Measurements from ENCODE around the gene MPP4. TPM values are rescaled to one million over a fixed set of nuclear protein-coding genes. Genes with fewer than 3 reads are reported as not detected.

The MPP4 gene
- total and polyA plus RNA-seq, 7 donors: 0.06 to 0.36 TPM; not detected in 5

- 78 to 86% methylated on average over 5 of the region's 5 CpGs for WGBS, 2 donors
- H3K4me3 ChIP-seq: no peak overlapping the region
- intact Hi-C loops (cut with DNase I): no loop called here
- H3K27me3 ChIP-seq: no peaks in the 10 kb centered on the region
- peaks cover 0 to 86% (median 16%) of the 10 kb centered on the region in 4 donors for H3K36me3 ChIP-seq
- no peak for TF ChIP-seq EP300 (IDR thresholded peaks at IDR 0.05)
- TF ChIP-seq POLR2AphosphoS5 (IDR thresholded peaks at IDR 0.05): no peak
- TF ChIP-seq CTCF (IDR thresholded peaks at IDR 0.05): no peak
- TF ChIP-seq POLR2A (IDR thresholded peaks at IDR 0.05): no peak
- H3K4me1 ChIP-seq: no peaks in the 10 kb centered on the region
- no peak for DNase-seq
- H3K27ac ChIP-seq: no peak overlapping the region
- H3K9me3 ChIP-seq: no peaks in the 10 kb centered on the region
Measured at GRCh38 chr2:201730651-201731285, 32.3 kb upstream of the MPP4 start.

GRCh38 chr2:201715459-201715858, 17.0 kb upstream of the MPP4 start:
- WGBS, 2 donors: 24 to 72% methylated on average over 6 of the region's 6 CpGs
- no peaks in the 10 kb centered on the region for H3K4me1 ChIP-seq
- no peaks in the 10 kb centered on the region for H3K27me3 ChIP-seq
- intact Hi-C loops (cut with DNase I): no loop called here
- no peak overlapping the region for H3K27ac ChIP-seq
- no peak for DNase-seq
- peaks cover 10 to 88% (median 30%) of the 10 kb centered on the region in 4 donors for H3K36me3 ChIP-seq
- H3K9me3 ChIP-seq: no peaks in the 10 kb centered on the region
- TF ChIP-seq EP300 (IDR thresholded peaks at IDR 0.05) (no peak), POLR2AphosphoS5 (IDR thresholded peaks at IDR 0.05) (no peak), POLR2A (IDR thresholded peaks at IDR 0.05) (no peak)
- no peak overlapping the region for H3K4me3 ChIP-seq

- Histone ChIP-seq H3K27me3 (no peaks in the 10 kb centered on the region), H3K9me3 (no peaks in the 10 kb centered on the region), H3K27ac (no peak overlapping the region), H3K36me3 (peaks cover 15 to 92% (median 36%) of the 10 kb centered on the region in 4 donors), H3K4me1 (no peaks in the 10 kb centered on the region), H3K4me3 (no peak overlapping the region)
- DNase-seq: no peak
- intact Hi-C loops (cut with DNase I): no loop called here
- 98% methylated on average over 1 of the region's 1 CpG for WGBS, 2 donors
- TF ChIP-seq POLR2AphosphoS5 (IDR thresholded peaks at IDR 0.05): no peak
Measured at GRCh38 chr2:201712726-201713125, 14.3 kb upstream of the MPP4 start.

- H3K4me3 ChIP-seq: no peak overlapping the region
- TF ChIP-seq POLR2A (IDR thresholded peaks at IDR 0.05): no peak
- TF ChIP-seq POLR2AphosphoS5 (IDR thresholded peaks at IDR 0.05): no peak
- no peak for TF ChIP-seq EP300 (IDR thresholded peaks at IDR 0.05)
- no peak for TF ChIP-seq CTCF (IDR thresholded peaks at IDR 0.05)
- H3K27me3 ChIP-seq: no peaks in the 10 kb centered on the region
- DNase-seq: no peak
- H3K9me3 ChIP-seq: no peaks in the 10 kb centered on the region
- no peak overlapping the region for H3K27ac ChIP-seq
- intact Hi-C loops (cut with DNase I): no loop called here
- no peaks in the 10 kb centered on the region for H3K4me1 ChIP-seq
- H3K36me3 ChIP-seq: peaks cover 11 to 96% (median 34%) of the 10 kb centered on the region in 4 donors
- 92 to 94% methylated on average over 5 of the region's 5 CpGs for WGBS, 2 donors
Measured at GRCh38 chr2:201709747-201710146, 11.3 kb upstream of the MPP4 start.

- TF ChIP-seq CTCF (IDR thresholded peaks at IDR 0.05) (no peak), EP300 (IDR thresholded peaks at IDR 0.05) (no peak), POLR2A (IDR thresholded peaks at IDR 0.05) (no peak), POLR2AphosphoS5 (IDR thresholded peaks at IDR 0.05) (no peak)
- intact Hi-C loops (cut with DNase I): no loop called here
- Histone ChIP-seq H3K27me3 (no peaks in the 10 kb centered on the region), H3K9me3 (no peaks in the 10 kb centered on the region), H3K36me3 (peaks cover 6 to 96% (median 33%) of the 10 kb centered on the region in 4 donors), H3K4me1 (no peaks in the 10 kb centered on the region), H3K4me3 (no peak overlapping the region), H3K27ac (no peak overlapping the region)
- no peak for DNase-seq
- WGBS, 2 donors: 73 to 74% methylated on average over 2 of the region's 2 CpGs
Measured at GRCh38 chr2:201709049-201709448, 10.6 kb upstream of the MPP4 start.

GRCh38 chr2:201707753-201708152, 9.3 kb upstream of the MPP4 start:
- no peak overlapping the region for H3K4me3 ChIP-seq
- peaks cover 5 to 98% (median 36%) of the 10 kb centered on the region in 4 donors for H3K36me3 ChIP-seq
- no peaks in the 10 kb centered on the region for H3K4me1 ChIP-seq
- WGBS, 2 donors: 79 to 83% methylated on average over 3 of the region's 3 CpGs
- H3K27me3 ChIP-seq: no peaks in the 10 kb centered on the region
- no peak overlapping the region for H3K27ac ChIP-seq
- H3K9me3 ChIP-seq: no peaks in the 10 kb centered on the region
- intact Hi-C loops (cut with DNase I): no loop called here
- no peak for DNase-seq
- TF ChIP-seq CTCF (IDR thresholded peaks at IDR 0.05): no peak
- no peak for TF ChIP-seq POLR2AphosphoS5 (IDR thresholded peaks at IDR 0.05)
- TF ChIP-seq POLR2A (IDR thresholded peaks at IDR 0.05): no peak
- TF ChIP-seq EP300 (IDR thresholded peaks at IDR 0.05): no peak
